Glomerular visceral epithelial cell (primary cell): Measurements from ENCODE around the gene KIR2DL1.
"Not testable (repeated sequence)": the region's sequence is repeated elsewhere in the genome, so short reads cannot be mapped to it uniquely, and the experiment has no call there.

Source experiments
- DNase-seq: peaks from one replicate; pipeline ENCODE4 v3.0.0-alpha.2; 2016; ENCODE audit errors: extremely low spot score

KIR2DL1 gene

DNA sequence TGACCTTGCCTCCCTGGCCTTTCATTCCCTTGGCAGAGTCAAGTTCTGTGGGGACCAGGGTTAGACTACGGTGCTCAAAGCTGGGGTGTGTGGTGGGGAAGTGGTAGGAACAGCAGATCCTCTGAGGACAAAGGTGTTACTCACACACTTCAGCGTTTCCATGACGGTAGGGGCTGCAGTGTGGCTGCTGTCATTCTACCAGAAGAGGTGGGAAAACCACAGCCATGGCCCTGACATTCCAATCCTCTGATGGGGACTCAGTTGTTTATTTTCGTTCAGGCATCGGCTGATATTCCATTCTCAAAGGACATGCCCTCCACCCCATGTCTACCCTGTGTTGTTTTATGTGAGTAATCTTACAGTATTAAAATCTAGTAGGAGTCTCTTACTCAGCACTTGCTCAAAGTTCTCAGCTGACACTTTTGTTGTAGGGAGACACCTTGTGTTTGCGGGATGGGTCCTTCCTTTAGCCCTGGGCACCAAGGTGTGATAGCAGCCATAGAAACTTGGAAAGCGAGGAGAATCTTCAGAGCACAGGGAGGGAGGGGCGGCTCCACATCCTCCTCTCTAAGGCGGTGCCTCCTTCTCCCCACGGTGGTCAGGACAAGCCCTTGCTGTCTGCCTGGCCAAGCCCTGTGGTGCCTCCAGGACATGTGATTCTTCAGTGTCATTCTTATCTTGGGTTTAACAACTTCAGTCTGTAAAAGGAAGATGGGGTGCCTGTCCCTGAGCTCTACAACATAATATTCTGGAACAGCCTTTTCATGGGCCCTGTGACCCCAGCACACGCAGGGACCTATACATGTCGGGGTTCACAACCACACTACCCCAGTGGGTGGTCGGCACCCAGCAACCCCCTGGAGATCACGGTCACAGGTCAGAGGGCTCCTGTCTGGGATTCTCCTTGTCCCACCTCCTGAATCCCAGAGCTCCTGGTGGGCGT lies 1.7 kb downstream of the KIR2DL1 start:
- peak; percentile 55 for DNase-seq

DNA sequence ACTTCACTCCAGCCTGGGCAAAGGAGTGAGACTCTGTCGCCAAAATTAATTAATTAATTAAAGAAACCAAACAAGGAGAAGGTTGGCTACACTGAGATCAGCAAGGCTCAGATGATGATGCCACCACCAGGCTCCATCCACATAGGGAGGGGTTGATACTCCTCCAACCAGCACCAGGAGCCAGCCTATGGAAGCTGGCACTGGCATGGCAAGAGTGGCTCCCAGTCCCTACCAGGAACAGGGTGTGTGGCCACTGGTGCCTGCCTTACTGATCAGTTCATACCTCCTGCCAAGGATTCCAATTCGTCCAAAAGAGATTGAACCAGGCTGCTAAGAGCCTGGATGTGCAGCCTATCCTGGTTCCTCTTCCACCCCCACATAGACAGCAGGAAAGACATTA lies 3.1 kb downstream of the KIR2DL1 start:
- DNase-seq: not testable (repeated sequence)

DNA sequence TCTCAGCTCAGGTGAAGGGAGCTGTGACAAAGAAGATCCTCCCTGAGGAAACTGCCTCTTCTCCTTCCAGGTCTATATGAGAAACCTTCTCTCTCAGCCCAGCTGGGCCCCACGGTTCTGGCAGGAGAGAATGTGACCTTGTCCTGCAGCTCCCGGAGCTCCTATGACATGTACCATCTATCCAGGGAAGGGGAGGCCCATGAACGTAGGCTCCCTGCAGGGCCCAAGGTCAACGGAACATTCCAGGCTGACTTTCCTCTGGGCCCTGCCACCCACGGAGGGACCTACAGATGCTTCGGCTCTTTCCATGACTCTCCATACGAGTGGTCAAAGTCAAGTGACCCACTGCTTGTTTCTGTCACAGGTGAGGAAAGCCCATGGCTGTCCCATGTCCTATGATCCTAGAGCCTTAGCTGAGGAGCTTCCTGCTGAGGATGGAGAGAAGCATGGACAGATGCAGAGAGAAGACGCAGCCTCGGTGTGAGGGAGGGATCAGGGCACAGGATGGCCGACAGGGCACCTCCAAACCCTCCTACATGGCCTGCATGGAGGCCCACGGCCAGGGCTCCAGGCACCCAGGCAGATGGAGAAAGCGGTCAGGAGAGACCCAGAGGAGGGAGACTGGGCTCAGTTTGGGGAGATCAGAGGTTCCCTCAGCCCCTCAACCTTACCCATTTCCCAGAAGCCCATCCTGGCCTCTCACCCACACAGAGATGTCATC lies 5.7 kb downstream of the KIR2DL1 start:
- DNase-seq: not testable (repeated sequence)

DNA sequence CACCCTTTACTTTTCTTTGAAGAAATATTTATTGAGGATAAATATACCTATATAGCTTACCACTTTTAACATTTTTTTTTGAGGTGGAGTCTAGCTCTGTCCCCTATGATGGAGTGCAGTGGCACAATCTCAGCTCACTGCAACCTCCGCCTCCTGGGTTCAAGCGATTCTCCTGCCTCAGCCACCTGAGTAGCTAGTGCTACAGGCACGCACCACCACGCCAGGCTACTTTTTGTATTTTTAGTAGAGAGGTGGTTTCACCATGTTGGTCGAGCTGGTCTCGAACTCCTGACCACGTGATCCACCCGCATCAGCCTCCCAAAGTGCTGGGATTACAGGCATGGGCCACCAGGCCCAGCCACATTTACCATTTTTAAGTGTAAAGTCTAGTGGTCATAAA lies 6.2 kb downstream of the KIR2DL1 start:
- DNase-seq: not testable (repeated sequence)

DNA sequence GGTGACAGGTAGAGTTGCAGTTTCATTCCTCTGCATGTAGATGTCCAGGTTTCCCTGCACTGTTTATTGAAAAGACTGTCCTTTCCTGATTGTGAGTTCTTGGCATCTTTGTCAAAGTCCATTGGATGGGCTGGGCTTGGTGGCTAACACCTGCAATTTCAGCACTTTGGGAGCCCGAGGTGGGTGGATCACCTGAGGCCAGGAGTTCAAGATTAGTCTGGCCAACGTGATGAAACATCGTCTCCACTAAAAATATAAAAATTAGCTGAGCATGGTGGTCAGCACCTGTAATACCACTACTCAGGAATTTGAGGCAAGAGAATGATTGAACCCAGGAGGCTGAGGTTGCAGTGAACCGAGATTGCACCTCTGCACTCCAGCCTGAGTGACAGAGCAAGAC lies 8.3 kb downstream of the KIR2DL1 start:
- DNase-seq: not testable (repeated sequence)

DNA sequence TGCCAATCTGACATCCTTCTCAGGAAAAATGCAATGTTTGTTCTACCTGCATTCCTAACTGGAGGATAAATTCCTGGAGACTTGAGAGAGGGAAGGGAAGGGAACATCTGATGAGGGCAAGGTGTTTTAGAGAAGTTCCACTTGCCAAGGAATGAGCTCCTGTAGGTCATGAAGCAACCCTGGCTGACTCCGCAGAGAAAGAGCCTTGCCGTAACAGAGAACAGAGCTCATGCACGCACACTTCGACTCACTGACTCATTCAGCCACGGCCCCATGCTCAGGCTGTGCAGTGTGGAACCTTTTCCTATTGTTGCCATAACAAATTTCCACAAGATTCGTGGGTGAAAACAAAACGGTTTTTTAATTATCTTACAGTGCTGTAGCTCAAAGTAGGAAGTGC lies 9.3 kb downstream of the KIR2DL1 start:
- not testable (repeated sequence) for DNase-seq

DNA sequence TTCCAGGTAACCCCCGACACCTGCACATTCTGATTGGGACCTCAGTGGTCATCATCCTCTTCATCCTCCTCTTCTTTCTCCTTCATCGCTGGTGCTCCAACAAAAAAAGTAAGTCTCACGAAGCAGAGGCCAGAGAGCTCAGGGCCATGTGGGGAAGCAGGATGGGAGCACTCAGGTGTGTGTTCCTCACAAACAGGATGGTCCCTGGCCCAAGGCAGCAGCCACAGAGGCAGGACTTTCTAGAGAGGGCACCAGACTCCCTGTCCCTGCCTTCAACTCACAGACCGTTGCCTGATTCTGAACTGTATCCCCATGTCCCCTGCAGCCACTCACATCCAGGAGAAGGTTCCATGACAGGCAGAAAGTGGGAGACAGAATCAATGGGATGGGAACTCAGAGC lies 13.3 kb downstream of the KIR2DL1 start:
- not testable (repeated sequence) for DNase-seq

DNA sequence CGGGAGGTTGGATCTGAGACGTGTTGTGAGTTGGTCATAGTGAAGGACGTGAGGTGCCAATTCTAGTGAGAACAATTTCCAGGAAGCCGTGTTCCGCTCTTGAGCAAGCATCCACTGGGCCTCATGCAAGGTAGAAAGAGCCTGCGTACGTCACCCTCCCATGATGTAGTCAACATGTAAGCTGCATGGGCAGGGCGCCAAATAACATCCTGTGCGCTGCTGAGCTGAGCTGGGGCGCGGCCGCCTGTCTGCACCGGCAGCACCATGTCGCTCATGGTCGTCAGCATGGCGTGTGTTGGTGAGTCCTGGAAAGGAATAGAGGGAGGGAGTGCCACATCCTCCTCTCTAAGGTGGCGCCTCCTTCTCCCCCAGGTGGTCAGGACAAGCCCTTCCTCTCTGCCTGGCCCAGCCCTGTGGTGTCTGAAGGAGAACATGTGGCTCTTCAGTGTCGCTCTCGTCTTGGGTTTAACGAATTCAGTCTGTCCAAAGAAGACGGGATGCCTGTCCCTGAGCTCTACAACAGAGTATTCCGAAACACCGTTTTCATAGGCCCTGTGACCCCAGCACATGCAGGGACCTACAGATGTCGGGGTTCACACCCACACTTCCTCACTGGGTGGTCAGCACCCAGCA lies 16.6 kb downstream of the KIR2DL1 start:
- not testable (repeated sequence) for DNase-seq

DNA sequence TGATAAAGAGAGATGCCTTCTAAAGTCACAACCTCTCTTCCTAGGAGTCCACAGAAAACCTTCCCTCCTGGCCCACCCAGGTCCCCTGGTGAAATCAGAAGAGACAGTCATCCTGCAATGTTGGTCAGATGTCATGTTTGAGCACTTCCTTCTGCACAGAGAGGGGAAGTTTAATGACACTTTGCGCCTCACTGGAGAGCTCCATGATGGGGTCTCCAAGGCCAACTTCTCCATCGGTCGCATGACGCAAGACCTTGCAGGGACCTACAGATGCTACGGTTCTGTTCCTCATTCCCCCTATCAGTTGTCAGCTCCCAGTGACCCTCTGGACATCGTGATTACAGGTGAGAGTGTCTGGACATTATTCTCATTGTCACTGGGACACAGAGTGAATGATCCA lies 18.6 kb downstream of the KIR2DL1 start:
- DNase-seq: not testable (repeated sequence)

DNA sequence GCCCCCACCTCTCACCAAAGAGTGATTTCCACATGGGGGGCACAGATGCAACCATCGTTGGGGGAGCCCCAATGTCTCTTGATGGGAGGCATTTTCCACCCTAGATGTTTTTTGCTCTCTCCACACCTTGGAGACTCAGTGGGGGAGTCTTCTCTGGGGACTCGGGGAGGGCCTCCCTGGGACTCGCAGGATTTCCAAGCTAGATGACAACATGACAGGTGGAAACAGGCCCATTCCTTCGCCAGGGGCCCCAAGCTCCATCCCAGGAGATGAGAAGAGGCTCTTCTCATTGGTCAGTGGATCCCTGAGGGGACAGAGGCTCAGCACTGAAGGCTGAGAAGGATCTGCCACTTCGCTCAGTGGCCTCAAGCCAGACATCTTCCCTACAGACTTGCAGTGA lies 21.1 kb downstream of the KIR2DL1 start:
- no peak for DNase-seq

DNA sequence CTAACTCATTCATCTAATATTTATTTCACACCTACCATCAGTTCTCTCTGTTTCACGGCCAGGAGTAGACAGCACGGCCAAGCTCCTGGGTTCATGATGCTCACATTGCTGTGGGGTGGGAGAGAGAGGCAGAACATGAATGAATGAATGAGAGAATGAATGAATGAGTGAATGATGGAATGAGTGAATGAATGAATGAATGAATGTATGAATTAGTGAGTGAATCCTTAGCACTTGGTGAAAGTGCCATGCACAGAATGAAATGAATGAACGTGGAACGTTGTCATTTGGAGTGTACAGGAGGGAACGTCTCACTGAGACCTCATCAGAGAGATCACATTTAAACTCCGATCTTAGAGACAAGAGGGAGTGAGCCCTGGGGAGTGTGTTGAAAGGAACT lies 21.9 kb downstream of the KIR2DL1 start:
- no peak for DNase-seq

DNA sequence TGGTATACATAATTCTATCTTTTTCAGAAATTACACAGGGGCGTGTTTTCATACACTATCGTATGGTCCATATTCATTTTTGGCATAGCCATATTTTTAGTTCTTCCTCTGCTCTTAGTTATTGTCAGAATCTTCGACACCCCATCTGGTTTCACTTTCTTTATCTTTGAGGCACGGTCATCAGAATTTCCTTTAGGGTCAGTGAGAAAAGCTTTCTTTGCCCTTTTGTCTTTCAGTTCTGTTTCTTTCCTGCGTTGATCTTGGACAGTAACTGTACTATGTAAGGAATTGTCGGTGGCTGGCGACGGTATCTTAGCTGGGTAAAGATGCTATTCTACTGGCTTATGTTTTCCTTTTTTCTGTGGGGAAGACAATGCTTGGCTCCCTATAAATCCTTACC lies 23.2 kb downstream of the KIR2DL1 start:
- DNase-seq: no peak

DNA sequence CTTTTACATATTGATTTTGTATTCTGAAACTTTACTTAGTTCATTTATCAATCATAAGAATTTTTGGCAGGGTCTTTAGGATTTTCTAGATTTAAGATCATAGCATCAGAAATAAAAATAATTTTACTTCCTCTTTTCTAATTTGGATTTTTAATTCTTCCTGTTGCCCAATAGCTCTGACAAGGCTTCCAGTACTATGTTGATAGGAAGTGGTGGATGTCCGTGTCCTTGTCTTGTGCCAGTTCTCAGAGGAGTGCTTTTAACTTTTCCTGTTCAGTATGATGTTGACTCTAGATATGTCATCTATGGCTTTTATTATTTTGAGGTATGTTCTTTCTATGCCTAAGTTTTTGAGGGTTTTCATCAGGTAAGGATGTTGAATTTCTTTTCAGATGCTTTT lies 26.2 kb downstream of the KIR2DL1 start:
- no peak for DNase-seq

DNA sequence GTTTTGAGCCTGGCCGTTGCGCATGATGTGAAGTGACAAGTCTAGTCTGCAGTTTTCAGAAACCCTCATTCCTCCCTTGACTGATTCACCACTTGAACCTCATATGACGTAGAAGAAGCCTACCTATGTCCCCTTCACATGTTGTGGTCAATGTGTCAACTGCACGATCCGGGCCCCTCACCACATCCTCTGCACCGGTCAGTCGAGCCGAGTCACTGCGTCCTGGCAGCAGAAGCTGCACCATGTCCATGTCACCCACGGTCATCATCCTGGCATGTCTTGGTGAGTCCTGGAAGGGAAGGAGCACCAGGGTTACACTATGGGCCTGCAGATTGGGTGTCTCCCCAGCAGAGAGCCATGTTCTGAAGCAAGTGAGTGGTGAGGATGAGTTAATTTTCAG lies 33.8 kb downstream of the KIR2DL1 start, which contains the start of gene KIR2DL4:
TSS of gene KIR2DL4 (plus strand) at position 201 of the 400 bp plus-strand sequence. CDS start at position 243, 42 bp downstream.
- DNase-seq: no peak

DNA sequence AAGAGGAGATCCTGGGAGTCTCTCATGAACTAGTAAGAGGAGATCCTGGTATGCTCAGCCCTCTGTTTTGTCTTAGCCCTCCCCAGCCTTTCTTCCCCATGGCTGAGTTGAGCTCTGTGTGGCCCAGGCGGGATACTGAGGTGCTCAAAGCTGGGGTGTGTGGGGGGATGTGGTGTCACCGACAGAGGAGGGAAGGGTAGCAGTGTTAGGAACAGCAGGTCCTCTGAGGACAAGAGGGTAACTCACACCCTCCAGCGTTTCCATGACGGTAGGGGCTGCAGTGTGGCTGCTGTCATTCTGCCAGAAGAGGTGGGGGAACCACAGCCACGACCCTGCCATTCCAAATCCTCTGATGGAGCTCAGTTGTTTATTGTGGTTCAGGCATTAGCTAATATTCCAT lies 34.5 kb downstream of the KIR2DL1 start:
- DNase-seq: no peak

DNA sequence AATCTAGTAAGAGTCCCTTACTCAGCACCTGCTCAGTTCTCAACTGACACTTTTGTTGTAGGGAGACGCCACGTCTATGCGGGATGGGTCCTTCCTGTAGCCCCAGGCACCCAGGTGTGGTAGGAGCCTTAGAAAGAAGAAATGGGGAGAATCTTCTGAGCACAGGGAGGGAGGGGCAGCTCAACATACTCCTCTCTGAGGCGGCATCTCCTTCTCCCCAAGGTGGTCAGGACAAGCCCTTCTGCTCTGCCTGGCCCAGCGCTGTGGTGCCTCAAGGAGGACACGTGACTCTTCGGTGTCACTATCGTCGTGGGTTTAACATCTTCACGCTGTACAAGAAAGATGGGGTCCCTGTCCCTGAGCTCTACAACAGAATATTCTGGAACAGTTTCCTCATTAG lies 35.0 kb downstream of the KIR2DL1 start:
- DNase-seq: no peak

DNA sequence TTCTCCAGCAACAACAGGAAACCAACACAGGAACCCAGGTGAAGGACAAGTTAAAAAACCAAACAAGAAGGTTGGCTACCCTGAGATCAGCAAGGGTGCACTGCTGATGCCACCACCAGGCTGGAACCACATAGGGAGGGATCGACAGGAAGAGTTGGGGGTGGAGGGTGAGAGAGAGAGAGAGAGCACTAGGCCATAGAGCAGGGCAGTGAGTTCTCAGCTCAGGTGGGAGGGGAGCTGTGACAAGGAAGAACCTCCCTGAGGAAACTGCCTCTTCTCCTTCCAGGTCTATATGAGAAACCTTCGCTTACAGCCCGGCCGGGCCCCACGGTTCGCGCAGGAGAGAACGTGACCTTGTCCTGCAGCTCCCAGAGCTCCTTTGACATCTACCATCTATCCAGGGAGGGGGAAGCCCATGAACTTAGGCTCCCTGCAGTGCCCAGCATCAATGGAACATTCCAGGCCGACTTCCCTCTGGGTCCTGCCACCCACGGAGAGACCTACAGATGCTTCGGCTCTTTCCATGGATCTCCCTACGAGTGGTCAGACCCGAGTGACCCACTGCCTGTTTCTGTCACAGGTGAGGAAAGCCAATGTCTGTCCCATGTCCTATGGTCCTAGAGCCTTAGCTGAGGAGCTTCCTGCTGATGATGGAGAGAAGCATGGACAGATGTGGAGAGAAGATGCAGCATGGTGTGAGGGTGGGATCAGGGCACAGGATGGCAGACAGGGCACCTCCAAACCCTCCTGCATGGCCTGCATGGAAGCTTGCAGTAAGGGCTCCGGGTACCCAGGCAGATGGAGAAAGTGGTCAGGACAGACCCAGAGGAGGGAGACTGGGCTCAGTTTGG lies 36.3 kb downstream of the KIR2DL1 start:
- DNase-seq: no peak

DNA sequence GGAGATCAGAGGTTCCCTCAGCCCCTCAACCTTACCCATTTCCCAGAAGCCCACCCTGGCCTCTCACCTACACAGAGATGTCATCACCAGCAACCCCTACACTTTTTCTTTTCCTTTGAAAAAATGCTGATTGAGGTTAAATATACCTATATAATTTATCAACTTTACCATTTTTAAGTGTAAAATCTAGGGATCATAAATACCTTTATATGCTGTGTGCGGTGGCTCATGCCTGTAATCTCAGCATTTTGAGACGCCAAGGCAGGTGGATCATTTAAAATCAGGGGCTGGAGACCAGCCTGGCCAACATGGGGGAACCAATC lies 36.9 kb downstream of the KIR2DL1 start:
- no peak for DNase-seq

DNA sequence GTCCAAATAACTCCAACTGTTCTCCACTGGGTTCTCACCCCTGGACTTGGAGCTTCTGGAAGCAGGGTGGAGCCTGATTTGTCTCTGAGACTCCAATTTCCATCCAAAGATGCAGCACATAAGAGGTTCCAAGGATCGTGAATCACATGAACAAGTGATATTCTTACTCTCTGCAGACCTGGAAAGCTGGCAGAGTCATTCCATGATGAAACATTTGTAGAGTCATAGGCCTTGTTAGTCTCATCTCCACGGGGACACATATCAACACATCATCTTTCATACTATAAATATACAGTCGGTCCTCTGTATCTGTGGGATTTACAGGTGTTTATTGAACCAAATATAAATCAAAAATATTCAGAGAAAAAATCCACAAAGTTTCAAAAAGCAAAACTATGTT lies 45.0 kb downstream of the KIR2DL1 start:
- not testable (repeated sequence) for DNase-seq

DNA sequence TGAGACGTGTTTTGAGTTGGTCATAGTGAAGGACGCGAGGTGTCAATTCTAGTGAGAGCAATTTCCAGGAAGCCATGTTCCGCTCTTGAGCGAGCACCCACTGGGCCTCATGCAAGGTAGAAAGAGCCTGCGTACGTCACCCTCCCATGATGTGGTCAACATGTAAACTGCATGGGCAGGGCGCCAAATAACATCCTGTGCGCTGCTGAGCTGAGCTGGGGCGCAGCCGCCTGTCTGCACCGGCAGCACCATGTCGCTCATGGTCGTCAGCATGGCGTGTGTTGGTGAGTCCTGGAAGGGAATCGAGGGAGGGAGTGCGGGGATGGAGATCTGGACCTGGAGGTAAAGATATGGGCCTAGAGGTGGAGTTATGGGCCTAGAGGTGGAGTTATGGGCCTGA lies 46.7 kb downstream of the KIR2DL1 start, which contains the start of gene KIR3DL1:
TSS of gene KIR3DL1 (plus strand) at position 218 of the 400 bp plus-strand sequence.
- not testable (repeated sequence) for DNase-seq
